ENCODE results near the gene SNHG17. TPM values are rescaled to one million over a fixed set of nuclear protein-coding genes. Genes with fewer than 3 reads are reported as not detected.
A peak's percentile ranks its signal among the peaks of the same experiment; 100 is the strongest.

SNHG17 gene
- 6.9 TPM for total RNA-seq

DNA sequence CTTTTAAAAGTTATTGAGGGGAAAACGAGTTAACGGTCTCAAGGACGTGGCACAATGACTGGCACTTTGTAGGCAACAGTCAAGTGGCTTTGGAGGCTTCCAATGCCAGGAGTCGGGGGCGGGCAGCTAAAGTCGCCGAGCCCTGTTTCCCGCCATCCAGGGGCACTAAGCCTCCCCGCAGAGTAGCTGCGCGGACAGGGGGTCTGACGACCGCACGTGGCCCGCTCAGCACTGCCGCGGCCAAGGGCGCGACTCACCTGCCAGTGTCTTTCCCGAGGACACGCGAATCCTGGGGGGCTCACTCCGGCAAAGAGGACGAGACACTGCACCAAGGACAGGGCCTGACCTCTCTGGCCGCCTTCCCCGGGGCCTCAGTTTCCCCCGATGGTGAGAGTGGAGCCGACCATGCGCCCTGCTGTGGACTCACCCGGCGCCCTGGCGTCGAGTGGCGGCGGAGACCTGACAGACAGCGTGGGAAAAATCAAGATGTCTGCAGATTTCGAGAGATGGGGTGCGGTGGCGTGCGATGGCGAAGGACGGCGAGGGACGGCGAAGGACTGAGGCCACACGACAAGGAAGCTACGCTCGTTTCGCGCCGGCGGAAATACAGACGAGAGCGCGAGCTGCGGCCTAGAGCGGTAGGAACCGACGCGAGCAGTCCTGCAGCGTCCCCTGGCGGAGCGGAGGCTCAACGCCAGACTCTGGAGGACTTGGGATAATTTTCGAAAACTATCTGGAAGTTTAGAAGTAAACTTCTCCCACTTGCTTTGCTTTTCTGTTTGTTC is at the start of gene SNHG17:
TSS of gene SNHG17 (minus strand) at position 559 of the 785 bp plus-strand sequence.

GRCh38 chr20:38472513-38473366 is 37.6 kb upstream of the SNHG17 start, which contains the start of gene RALGAPB:
Gene RALGAPB, plus strand, starts transcription at chr20:38472843. Its CDS starts 15,590 bp downstream, at chr20:38488433.

Small RNAs within 50 kb of the gene (small RNA-seq; reads per million reads assigned to genes)
- gene RF00056: not detected
- 26.1 reads per million, percentile 95 among the genes with 10 or more reads in this experiment for gene SNORA60
- 2.8 reads per million, percentile 89 among the genes with 10 or more reads in this experiment for gene SNORA71A
- 24.2 reads per million, percentile 95 among the genes with 10 or more reads in this experiment for gene SNORA71B
- 0.21 reads per million for gene SNORA71C
- 121 reads per million, percentile 97 among the genes with 10 or more reads in this experiment for gene SNORA71D
- gene SNORA71E: not detected

Other genes with a start within 250 kb of the SNHG17 start
- 1.8 TPM for gene KIAA1755, start 174.6 kb downstream of the SNHG17 start, total RNA-seq
- 0.46 TPM for gene BPI, start 131.2 kb downstream of the SNHG17 start, total RNA-seq
- not detected for gene LBP, start 88.8 kb downstream of the SNHG17 start, total RNA-seq
- 49.6 TPM for gene RALGAPB, start 37.5 kb upstream of the SNHG17 start, total RNA-seq
- not detected for gene ADIG, start 145.9 kb upstream of the SNHG17 start, total RNA-seq
- gene ARHGAP40, start 166.5 kb upstream of the SNHG17 start, total RNA-seq: not detected